Measurements from ENCODE around the gene PUS1. TPM values are rescaled to one million over a fixed set of nuclear protein-coding genes. Genes with fewer than 3 reads are reported as not detected.

Gene PUS1
- total and polyA plus RNA-seq, 9 of the 15 experiments (the other 6 are each of a cell fraction or from before 2014, with no cell fraction given), result 1.9 to 90.8 (median 30.0) TPM

GRCh38 chr12:131983026-131983425 lies 54.0 kb downstream of the PUS1 start:
- H4K20me1 ChIP-seq (replicated peaks; ENCODE audit: control insufficient read depth, insufficient read depth, low read length), result no peaks in the 10 kb centered on the region
- H3K9me3 ChIP-seq (replicated peaks; ENCODE audit: control insufficient read depth, insufficient read depth, low read depth, low read length), result no peaks in the 10 kb centered on the region
- TF ChIP-seq ZNF696 (CRISPR knock-in tag; conservative IDR thresholded peaks at IDR 0.05) (no peak), HDAC3 (IDR thresholded peaks at IDR 0.05; ENCODE audit: borderline replicate concordance, partially characterized antibody) (no peak), TAL1 (IDR thresholded peaks at IDR 0.05) (no peak), HBP1 (CRISPR knock-in tag; IDR thresholded peaks at IDR 0.05) (no peak), E2F3 (CRISPR knock-in tag; IDR thresholded peaks at IDR 0.05) (no peak), SRF (CRISPR knock-in tag; IDR thresholded peaks at IDR 0.05) (no peak), ZBTB17 (CRISPR knock-in tag; IDR thresholded peaks at IDR 0.05) (no peak), ZNF668 (CRISPR knock-in tag; IDR thresholded peaks at IDR 0.05) (no peak), FOXK1 (CRISPR knock-in tag; IDR thresholded peaks at IDR 0.05; ENCODE audit: borderline replicate concordance) (no peak), ZNF717 (CRISPR knock-in tag; IDR thresholded peaks at IDR 0.05) (no peak)
- TF ChIP-seq, protein P1, sequence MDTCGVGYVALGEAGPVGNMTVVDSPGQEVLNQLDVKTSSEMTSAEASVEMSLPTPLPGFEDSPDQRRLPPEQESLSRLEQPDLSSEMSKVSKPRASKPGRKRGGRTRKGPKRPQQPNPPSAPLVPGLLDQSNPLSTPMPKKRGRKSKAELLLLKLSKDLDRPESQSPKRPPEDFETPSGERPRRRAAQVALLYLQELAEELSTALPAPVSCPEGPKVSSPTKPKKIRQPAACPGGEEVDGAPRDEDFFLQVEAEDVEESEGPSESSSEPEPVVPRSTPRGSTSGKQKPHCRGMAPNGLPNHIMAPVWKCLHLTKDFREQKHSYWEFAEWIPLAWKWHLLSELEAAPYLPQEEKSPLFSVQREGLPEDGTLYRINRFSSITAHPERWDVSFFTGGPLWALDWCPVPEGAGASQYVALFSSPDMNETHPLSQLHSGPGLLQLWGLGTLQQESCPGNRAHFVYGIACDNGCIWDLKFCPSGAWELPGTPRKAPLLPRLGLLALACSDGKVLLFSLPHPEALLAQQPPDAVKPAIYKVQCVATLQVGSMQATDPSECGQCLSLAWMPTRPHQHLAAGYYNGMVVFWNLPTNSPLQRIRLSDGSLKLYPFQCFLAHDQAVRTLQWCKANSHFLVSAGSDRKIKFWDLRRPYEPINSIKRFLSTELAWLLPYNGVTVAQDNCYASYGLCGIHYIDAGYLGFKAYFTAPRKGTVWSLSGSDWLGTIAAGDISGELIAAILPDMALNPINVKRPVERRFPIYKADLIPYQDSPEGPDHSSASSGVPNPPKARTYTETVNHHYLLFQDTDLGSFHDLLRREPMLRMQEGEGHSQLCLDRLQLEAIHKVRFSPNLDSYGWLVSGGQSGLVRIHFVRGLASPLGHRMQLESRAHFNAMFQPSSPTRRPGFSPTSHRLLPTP (IDR thresholded peaks at IDR 0.05; ENCODE audit: borderline replicate concordance, extremely low read depth, insufficient read length), result no peak
- in situ Hi-C loops (cut with MboI), result no loop called here
- H2AFZ ChIP-seq (ENCODE audit: low read depth, low read length), result no peak overlapping the region
- POLR2A ChIA-PET, result interaction anchor here (1.0 to 1.4 kb wide), 2 partner anchors 17 to 19 kb away, joined by 4 read pairs; no protein-coding TSS in a partner anchor
- no peak for FAIRE-seq
- ATAC-seq, result no peak
- no TSS peak for BruUV-seq (replicated peaks)
- no peak overlapping the region for H3K27ac ChIP-seq (ENCODE audit: extremely low read depth, low read depth, low read length)
- peaks cover 4 to 15% of the 10 kb centered on the region in 2 experiments; a peak in 4 of 5 replicates for H3K4me1 ChIP-seq (replicated peaks in 1 of 2; ENCODE audit: control insufficient read depth in 2 of 2, insufficient read depth in 2 of 2, low read length in 2 of 2)
- no peak for DNase-seq (ENCODE audit: extremely low read depth in 1 of 4, low spot score in 3 of 4)
- H3K27me3 ChIP-seq (ENCODE audit: control insufficient read depth in 2 of 2, insufficient read depth in 2 of 2, low read length in 2 of 2), result no peaks in the 10 kb centered on the region
- H3K79me2 ChIP-seq (ENCODE audit: control insufficient read depth, insufficient read depth, low read length), result peaks cover 28% of the 10 kb centered on the region
- WGBS (ENCODE audit: insufficient coverage, low coverage, missing lambda C conversion rate), result 97% methylated on average over 6 of the region's 6 CpGs
- no peak overlapping the region for H3K4me2 ChIP-seq (ENCODE audit: insufficient read depth, low read length)
- H3K36me3 ChIP-seq (ENCODE audit: control insufficient read depth, insufficient read depth, low read length), result peaks cover 85% of the 10 kb centered on the region
- no peaks in the 10 kb centered on the region for H3K9me1 ChIP-seq (ENCODE audit: control insufficient read depth, insufficient read depth, low read length)
- no peak overlapping the region for H3K4me3 ChIP-seq
- H3K9ac ChIP-seq (ENCODE audit: insufficient read depth in 1 of 2, low read depth in 2 of 2, low read length in 2 of 2), result no peak overlapping the region
- intact Hi-C loops (cut with micrococcal nuclease), result no loop called here
- CTCF ChIA-PET (ENCODE audit: low intra/inter-chr PET ratio), result no interaction called here
